Hindlimb muscle (tissue), 1 donor: ENCODE measurements around the gene PNO1. TPM values are rescaled to one million over a fixed set of nuclear protein-coding genes. Genes with fewer than 3 reads are reported as not detected.

Source experiments
- DNase-seq: peaks from one replicate; pipeline ENCODE4 v3.0.0-alpha.2; 2013
- polyA plus RNA-seq: library from polyadenylated mRNA; unstranded; fragments of 120-200 nt; gene quantifications from one replicate; pipeline ENCODE4 v1.2.1, GENCODE V29; 2013; ENCODE audit not compliant: insufficient read length

PNO1 gene
- polyA plus RNA-seq, 1 donor, result 15.5 TPM

DNA sequence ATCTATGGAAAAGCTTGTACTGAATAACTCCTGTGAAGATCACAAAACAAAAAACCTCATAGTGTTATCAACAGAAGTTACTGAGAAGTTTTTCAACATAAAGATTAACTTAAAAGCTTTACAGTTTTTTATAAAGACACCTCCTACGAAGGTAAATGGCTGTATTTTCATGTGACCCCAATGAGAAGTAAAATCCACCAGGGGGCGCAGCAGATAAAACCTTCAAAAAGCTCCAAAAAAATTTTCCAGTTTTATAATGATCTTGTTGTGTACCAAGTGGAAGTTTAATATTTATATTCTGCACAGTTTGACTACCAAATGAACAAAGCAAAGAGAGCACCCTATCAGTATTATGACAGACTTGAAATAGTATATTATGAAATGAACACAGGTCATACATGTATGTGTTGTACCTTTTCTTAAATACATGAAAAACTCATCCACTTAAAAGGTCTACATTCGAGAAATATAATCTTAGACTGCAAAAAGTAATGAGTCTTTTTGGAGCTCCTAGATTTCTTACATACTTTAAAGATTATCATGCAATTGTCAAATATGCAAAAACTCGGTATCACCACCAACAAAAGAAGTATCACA is 38.5 kb downstream of the PNO1 start:
- DNase-seq, result no peak

DNA sequence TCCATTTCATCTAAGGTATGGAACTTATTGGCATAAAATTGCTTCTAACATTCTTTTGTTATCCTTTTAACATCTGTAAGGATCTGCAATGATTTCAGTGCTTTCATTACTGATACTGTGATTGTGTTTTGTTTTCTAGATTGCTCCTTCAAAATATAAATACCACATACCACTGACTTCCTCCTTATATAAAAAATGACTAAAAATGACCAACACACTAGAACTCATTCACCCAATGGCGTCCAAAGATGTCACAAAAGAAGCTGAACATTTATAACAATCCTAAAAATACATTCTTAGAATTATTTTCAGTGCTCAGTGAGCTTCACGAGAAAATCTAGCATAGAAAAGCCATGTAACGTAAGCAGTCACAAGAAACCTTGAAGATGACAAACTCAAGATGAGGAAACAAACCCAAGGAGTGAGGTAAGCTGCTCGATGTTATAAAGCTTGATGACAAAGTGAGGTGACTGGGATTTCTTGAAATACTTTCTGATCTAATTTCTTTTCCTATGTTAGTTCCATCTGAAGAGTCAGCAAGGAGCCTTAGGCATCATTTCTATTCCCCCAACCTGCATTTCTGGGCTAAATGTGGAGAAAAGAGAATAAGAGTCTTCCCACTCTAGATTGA is 42.6 kb downstream of the PNO1 start:
- no peak for DNase-seq

DNA sequence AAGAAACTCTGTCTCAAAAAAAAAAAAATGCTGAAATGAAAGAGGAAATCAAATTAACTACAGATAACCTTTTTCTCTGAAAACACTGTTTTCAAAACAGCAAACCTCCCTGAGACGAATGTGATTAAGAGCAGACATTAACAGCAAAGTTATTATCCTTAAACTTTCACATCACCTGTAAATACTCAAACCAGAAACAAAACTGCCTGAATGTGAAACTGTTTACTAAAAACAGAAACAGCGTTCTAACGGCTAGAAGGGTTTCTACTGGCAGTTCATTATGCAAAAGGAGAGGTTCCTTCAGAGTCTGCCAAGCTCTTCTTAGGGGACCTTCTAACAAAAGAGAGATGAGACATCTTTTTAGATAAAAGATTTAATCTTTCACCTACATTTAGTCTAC is 45.9 kb downstream of the PNO1 start:
- DNase-seq, result no peak

DNA sequence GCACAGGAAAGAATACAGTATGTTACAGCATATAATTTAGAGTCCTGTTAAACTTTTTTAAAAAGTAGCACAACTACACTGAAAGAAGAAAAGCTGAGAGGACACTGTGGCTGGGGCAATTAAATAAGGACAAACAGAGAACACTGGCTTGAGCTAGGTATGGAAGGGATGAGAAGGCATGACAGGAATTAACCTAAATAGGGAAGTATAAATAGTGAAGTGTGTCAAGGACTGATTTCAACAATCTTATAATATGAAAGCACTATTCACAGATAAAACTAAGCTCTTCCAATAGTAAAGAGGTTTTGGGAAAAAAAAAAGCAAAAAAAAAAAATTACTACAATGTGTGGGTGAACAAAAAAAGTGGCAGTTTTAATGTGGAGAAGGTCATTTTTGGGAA is 49.1 kb downstream of the PNO1 start:
- DNase-seq, result no peak

DNA sequence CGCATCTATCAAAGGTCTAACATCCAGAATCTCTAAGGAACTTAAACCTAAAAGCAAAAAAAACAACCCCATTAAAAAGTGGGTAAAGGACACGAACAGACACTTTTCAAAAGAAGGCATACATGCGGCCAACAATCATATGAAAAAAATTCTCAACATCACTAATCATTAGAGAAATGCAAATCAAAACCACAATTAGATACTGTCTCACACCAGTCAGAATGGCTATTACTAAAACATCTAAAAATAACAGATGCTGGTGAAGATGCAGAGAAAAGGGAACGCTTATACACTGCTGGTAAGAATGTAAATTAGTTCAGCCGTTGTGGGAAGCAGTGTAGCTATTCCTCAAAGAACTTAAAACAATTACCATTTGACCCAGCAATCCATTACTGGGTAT is 56.7 kb downstream of the PNO1 start:
- no peak for DNase-seq

DNA sequence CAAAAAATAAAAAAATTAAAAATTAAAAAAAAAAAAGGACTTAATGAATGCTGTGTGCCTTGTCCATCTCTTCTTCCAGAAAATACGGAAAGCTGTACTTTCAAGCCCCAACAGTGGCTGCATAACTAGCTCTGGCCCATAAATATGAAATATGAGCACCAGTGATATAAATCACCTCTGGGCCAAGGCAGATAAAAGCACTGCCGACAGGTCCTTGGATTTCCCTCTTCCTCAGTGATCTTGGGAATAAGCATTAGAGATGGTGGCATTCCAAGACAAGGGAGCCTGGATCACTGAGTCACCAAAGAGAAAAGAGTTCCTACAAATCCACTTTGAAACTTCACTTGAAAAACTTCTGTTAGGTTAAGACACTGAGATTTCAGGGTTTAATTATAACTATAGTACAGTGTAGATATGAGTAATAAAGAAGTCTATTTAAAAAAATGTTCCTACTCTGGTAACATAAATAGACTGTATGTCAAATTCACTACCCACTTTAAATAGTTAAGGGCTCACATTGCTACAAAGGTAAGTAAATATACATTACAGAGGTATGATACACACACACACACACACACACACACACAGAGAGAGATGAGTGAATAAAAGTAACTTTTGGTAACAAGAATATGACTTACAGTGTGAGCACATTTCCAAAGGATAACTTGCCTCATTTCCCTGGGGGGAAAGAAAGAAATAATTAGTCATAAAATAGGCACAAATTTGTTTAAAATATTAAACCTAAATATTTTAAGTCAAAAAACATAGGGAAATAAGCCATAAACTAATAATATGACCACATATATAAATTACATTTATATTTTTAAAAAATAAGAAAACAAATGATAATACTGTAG is 59.0 kb downstream of the PNO1 start:
- no peak for DNase-seq

DNA sequence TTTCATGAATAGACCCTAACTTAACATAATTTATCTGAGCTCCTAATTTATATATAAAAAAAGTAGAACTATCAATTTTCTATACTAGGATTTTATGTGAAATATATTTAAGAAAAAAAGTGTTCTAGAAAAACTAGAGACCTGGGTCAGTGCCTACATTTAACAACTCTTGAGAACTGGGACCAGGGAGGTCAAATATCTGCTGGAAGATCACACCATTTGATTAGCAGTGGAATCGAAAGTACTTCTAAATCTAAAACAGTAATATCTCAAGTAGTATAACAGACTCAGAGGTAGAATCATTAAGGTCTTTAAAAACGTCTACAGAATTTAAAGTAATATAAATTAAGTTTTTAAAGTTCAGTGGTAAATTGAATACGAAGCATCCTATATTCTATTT is 60.0 kb downstream of the PNO1 start:
- no peak for DNase-seq

DNA sequence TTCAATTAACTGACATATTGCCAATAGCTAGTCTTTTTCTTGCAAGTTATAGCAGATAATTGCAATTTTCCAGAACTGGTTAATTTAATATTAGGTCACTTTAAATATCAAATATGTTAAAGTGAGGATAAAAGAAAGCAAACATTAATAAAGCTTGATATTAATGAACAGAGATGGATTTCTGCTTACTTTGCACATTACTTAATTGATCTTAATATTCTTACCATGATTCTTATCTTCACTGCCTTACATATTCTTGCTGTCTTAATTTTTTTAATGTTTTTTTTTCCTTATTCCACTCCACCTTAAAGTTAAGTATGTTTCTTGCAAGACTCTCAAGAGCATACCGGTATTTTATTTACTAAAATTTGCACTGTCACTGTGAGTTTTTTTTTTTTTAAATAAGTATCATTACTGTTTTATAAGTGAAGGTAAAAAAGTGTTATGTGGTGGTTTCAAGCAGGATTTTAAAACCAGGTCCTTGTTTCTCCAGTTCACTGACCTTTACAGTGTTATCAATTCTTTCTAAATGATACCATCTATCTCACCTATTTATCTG is 60.7 kb downstream of the PNO1 start:
- no peak for DNase-seq

DNA sequence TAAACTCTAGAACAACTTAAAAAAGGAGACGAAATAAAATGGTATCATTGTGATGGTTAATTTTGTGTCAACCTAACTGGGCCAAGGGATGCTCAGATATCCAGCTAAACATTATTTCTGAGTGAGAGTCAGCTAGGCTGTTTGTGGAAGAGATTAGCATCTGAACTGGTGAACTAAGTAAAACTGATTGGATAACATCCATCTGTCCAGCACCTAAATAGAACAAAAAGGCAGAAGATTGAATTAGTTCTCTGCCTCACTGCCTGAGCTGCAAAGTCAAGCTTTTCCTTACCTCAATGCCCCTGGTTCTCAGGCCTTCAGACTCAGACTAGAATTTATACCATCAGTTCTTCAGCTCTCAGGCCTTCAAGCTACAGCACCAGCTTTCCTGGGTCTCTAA is 64.6 kb downstream of the PNO1 start:
- DNase-seq, result no peak

DNA sequence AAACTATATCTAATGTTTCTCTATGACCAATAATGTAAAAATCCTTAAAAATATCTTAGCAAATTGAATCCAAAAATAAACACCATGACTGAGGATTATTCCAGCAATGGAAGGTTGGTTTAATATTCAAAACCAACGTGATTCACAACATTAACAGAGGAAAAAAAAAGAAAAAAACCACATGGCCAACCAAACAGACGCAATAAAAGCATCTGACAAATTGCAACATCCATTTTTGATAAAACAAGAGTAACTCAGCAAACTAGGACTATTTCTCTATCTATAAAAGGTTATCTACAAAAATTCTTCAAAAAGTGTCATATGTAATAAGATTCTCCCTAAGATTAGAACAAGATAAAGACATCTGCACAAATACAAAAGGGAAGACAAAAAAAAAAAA is 65.7 kb downstream of the PNO1 start:
- DNase-seq, result no peak

DNA sequence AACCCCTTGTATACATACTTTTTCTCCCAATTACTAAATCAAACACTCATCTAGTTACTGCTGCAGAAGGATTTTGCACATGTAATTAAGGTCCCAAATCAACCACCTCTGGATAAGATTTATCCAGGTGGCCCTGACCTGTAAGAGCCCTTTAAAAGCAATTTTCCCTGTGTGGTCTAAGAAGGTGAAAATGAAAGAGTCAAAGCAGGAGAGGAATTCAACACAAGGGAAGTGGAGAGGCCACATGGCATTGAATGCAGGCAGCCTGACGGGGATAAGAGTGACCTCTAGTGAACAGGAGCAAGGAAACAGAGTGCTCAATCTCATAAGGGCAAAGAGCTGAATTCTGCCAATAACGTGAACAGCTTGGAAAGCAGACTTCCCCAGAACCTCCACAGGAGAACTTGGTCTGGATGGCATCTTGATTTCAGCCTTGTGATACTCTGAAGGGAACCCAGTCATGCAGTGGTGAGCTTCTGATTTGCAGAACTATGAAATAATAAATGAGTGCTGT is 67.5 kb downstream of the PNO1 start:
- DNase-seq, result no peak

Other genes starting within 250 kb of the PNO1 start
- 29.8 TPM for gene C1D, start 94.9 kb upstream of the PNO1 start, polyA plus RNA-seq
- 47.3 TPM for gene PPP3R1, start 94.6 kb downstream of the PNO1 start, polyA plus RNA-seq
- gene CNRIP1, start 162.1 kb downstream of the PNO1 start, polyA plus RNA-seq, result 22.4 TPM
- 6.0 TPM for gene PLEK, start 207.4 kb downstream of the PNO1 start, polyA plus RNA-seq